Neural progenitor cell (in vitro differentiated cells): ENCODE data around the gene MTNR1A. TPM values are rescaled to one million over a fixed set of nuclear protein-coding genes. Genes with fewer than 3 reads are reported as not detected.

Experiments used
- DNase-seq: peaks from one replicate; pipeline ENCODE4 v3.0.0-alpha.2; 2016; ENCODE audit warnings: low spot score
- H2AFZ ChIP-seq: fragments of 200-600 bp; sonication (generic); replicated peaks from 2 replicates; pipeline ENCODE4 v1.6.1; 2016; ENCODE audit warnings: antibody characterized with exemption
- H3F3A ChIP-seq: fragments of 200-600 bp; sonication (generic); 2 replicates; pipeline ENCODE4 v1.6.1; 2016; ENCODE audit warnings: antibody characterized with exemption, low read depth
- H3K27ac ChIP-seq: fragments of 200-600 bp; sonication (generic); 2 replicates; pipeline ENCODE4 v1.5.1; 2016; ENCODE audit warnings: mild to moderate bottlenecking
- H3K27me3 ChIP-seq: fragments of 200-600 bp; sonication (generic); 2 replicates; pipeline ENCODE4 v1.6.1; 2016; ENCODE audit warnings: mild to moderate bottlenecking, moderate library complexity
- H3K36me3 ChIP-seq: fragments of 200-600 bp; sonication (generic); 2 replicates; pipeline ENCODE4 v1.5.1; 2016
- H3K4me1 ChIP-seq: fragments of 200-600 bp; sonication (generic); 2 replicates; pipeline ENCODE4 v1.6.1; 2016; ENCODE audit warnings: mixed run types
- H3K4me2 ChIP-seq: fragments of 200-600 bp; sonication (generic); 2 replicates; pipeline ENCODE4 v1.6.1; 2016
- H3K4me3 ChIP-seq: fragments of 200-600 bp; sonication (generic); 2 replicates; pipeline ENCODE4 v1.5.1; 2016
- H3K79me2 ChIP-seq: fragments of 200-600 bp; sonication (generic); 2 replicates; pipeline ENCODE4 v1.6.1; 2016; ENCODE audit warnings: low read depth
- H3K9ac ChIP-seq: fragments of 200-600 bp; sonication (generic); 2 replicates; pipeline ENCODE4 v1.6.1; 2016
- H3K9me3 ChIP-seq: fragments of 200-600 bp; sonication (generic); 2 replicates; pipeline ENCODE4 v1.5.1; 2016; ENCODE audit warnings: low read depth
- H4K20me1 ChIP-seq: fragments of 200-600 bp; sonication (generic); 2 replicates; pipeline ENCODE4 v1.6.1; 2016; ENCODE audit warnings: low read depth
- H3K27ac Mint-ChIP-seq: 3 replicates; pipeline ENCODE4 v1.8.0; 2021; ENCODE audit warnings: mixed read lengths
- H3K27me3 Mint-ChIP-seq: 2 replicates; pipeline ENCODE4 v1.8.0; 2022; ENCODE audit warnings: low read depth, mild to moderate bottlenecking, inconsistent platforms, moderate library complexity, mixed read lengths; ENCODE audit not compliant: insufficient read depth
- H3K36me3 Mint-ChIP-seq: 3 replicates; pipeline ENCODE4 v1.8.0; 2021; ENCODE audit warnings: mixed read lengths
- H3K4me1 Mint-ChIP-seq: 3 replicates; pipeline ENCODE4 v1.8.0; 2021; ENCODE audit warnings: mixed read lengths
- H3K4me3 Mint-ChIP-seq: 3 replicates; pipeline ENCODE4 v1.8.0; 2021; ENCODE audit warnings: mild to moderate bottlenecking, moderate library complexity, mixed read lengths
- H3K9me3 Mint-ChIP-seq: 3 replicates; pipeline ENCODE4 v1.8.0; 2020; ENCODE audit warnings: mixed read lengths
- EZH2 ChIP-seq: fragments of 200-600 bp; sonication (generic); IDR thresholded peaks from 2 replicates; pipeline ENCODE4 v1.6.1; 2017; ENCODE audit warnings: antibody characterized with exemption, mild to moderate bottlenecking, moderate library complexity
- EZH2phosphoT487 ChIP-seq: fragments of 200-600 bp; sonication (generic); IDR thresholded peaks from 2 replicates; pipeline ENCODE4 v1.6.1; 2017; ENCODE audit warnings: antibody characterized with exemption
- total RNA-seq: library from RNA; depleted of rRNA; stranded (reverse); fragments of >200 nt; gene quantifications from 2 replicates; pipeline ENCODE4 v1.2.3, GENCODE V29; 2015; ENCODE audit warnings: low replicate concordance
- TF ChIP-seq, protein P1 (sequence below): fragments of 200-600 bp; sonication (generic); IDR thresholded peaks from 2 replicates; pipeline ENCODE4 v1.5.1; 2017; ENCODE audit warnings: antibody characterized with exemption, mild to moderate bottlenecking

Gene MTNR1A
- total RNA-seq, 1 donor from 2014 or later = 0.43 TPM

DNA sequence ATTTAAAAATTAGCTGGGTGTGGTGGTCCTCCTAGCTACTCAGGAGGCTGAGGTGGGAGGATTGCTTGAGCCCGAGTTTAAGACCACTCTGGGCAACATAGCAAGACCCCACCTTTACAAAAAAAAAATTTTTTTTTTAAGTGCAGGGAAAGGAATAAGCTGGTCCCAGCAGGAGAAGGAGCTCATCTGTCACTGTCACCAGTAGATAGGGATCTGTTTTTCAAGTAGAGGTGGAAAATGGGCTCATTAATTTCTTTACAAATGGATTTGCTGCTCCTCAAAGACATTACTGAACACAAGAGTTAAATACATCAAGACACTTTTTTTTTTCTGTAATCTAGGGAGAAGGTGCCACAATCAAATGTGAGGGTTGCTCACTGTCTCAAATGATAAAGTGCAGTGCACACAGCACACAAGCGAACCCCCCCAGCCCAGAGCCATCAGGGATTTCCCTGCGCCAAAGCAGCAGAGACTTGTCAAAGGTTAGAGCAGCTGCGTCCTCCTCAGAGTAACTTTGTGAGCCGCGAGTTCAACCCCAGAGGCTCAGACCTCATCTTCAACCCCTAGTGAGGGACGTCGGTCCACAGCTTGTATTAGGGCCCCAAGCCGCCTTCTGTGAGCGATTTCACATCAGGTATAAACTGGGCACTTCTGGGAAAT, 14.3 kb upstream of the MTNR1A start:
- H3K9me3 ChIP-seq = no peaks in the 10 kb centered on the region
- H3K9me3 Mint-ChIP-seq = no peaks in the 10 kb centered on the region
- H3K4me2 ChIP-seq = no peak overlapping the region
- H3K4me1 Mint-ChIP-seq = peaks cover 18% of the 10 kb centered on the region
- H3K36me3 Mint-ChIP-seq = no peaks in the 10 kb centered on the region
- H3K9ac ChIP-seq = no peak overlapping the region
- no peaks in the 10 kb centered on the region for H3K79me2 ChIP-seq
- H3K4me3 ChIP-seq = no peak overlapping the region
- H3K4me1 ChIP-seq = peaks cover 3% of the 10 kb centered on the region
- peaks cover 6% of the 10 kb centered on the region for H3K27me3 Mint-ChIP-seq
- no peaks in the 10 kb centered on the region for H3F3A ChIP-seq
- no peak for TF ChIP-seq EZH2phosphoT487
- TF ChIP-seq EZH2 = no peak
- TF ChIP-seq, protein P1, sequence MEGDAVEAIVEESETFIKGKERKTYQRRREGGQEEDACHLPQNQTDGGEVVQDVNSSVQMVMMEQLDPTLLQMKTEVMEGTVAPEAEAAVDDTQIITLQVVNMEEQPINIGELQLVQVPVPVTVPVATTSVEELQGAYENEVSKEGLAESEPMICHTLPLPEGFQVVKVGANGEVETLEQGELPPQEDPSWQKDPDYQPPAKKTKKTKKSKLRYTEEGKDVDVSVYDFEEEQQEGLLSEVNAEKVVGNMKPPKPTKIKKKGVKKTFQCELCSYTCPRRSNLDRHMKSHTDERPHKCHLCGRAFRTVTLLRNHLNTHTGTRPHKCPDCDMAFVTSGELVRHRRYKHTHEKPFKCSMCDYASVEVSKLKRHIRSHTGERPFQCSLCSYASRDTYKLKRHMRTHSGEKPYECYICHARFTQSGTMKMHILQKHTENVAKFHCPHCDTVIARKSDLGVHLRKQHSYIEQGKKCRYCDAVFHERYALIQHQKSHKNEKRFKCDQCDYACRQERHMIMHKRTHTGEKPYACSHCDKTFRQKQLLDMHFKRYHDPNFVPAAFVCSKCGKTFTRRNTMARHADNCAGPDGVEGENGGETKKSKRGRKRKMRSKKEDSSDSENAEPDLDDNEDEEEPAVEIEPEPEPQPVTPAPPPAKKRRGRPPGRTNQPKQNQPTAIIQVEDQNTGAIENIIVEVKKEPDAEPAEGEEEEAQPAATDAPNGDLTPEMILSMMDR = no peak
- no peaks in the 10 kb centered on the region for H3K27me3 ChIP-seq
- no peaks in the 10 kb centered on the region for H4K20me1 ChIP-seq
- H3K4me3 Mint-ChIP-seq = no peak overlapping the region
- DNase-seq = no peak
- peak overlapping the region; percentile 53 for H3K27ac Mint-ChIP-seq
- H3K36me3 ChIP-seq = no peaks in the 10 kb centered on the region
- H2AFZ ChIP-seq = no peak overlapping the region
- H3K27ac ChIP-seq = no peak overlapping the region

DNA sequence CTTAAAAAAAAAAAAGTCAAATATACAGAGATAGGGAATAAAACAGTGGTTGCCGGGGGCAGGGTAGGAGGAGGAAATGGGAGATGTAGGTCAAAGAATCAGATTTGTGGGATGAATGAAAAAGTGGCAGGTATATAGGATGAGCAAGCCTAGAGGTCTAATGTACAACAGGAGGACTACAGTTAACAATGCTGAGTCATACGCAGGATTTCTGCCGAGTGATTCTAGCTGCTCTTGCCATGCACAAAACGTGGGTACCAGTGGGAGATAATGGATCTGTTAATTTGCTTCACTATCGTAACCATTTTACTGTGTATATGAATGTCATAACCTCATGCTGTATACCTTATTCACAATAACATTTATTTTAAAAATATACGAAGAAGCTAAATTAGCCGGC, 10.7 kb upstream of the MTNR1A start:
- H3F3A ChIP-seq = no peaks in the 10 kb centered on the region
- TF ChIP-seq EZH2phosphoT487 (no peak), EZH2 (no peak)
- TF ChIP-seq, protein P1 = no peak
- H3K9me3 Mint-ChIP-seq = no peaks in the 10 kb centered on the region
- no peak for DNase-seq
- H3K27ac ChIP-seq = no peak overlapping the region
- H3K4me2 ChIP-seq = no peak overlapping the region
- no peak overlapping the region for H2AFZ ChIP-seq
- no peaks in the 10 kb centered on the region for H3K36me3 ChIP-seq
- no peaks in the 10 kb centered on the region for H3K27me3 ChIP-seq
- no peaks in the 10 kb centered on the region for H3K9me3 ChIP-seq
- peaks cover 3% of the 10 kb centered on the region for H3K4me1 ChIP-seq
- H3K36me3 Mint-ChIP-seq = no peaks in the 10 kb centered on the region
- no peak overlapping the region for H3K27ac Mint-ChIP-seq
- H3K4me1 Mint-ChIP-seq = peaks cover 13% of the 10 kb centered on the region
- peaks cover 3% of the 10 kb centered on the region for H3K27me3 Mint-ChIP-seq
- no peaks in the 10 kb centered on the region for H4K20me1 ChIP-seq
- H3K79me2 ChIP-seq = no peaks in the 10 kb centered on the region
- H3K4me3 ChIP-seq = no peak overlapping the region
- H3K4me3 Mint-ChIP-seq = no peak overlapping the region
- H3K9ac ChIP-seq = no peak overlapping the region

DNA sequence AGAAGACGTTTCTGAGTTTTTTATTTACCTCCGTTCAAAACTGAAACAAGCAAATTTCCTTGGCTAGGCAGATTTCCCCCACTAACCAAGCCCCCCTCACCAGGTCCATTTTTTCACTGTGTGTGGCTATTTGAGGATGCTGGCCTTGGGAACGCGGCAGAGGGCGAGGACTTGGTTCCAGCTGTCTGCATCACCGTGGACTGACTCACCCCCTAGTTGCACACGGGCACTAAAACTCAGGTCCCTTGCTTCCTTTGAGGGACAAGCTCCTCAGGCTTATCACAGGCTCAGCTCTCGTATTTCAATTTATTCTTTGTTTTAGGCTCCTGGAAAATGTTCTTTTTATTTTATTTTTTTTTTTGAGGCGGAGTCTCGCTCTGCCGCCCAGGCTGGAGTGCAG, 8.4 kb upstream of the MTNR1A start:
- Mint-ChIP-seq H3K27ac (no peak overlapping the region), H3K4me1 (no peaks in the 10 kb centered on the region), H3K27me3 (no peaks in the 10 kb centered on the region), H3K9me3 (peaks cover 5% of the 10 kb centered on the region), H3K4me3 (no peak overlapping the region), H3K36me3 (no peaks in the 10 kb centered on the region)
- H3K36me3 ChIP-seq = no peaks in the 10 kb centered on the region
- no peak overlapping the region for H3K4me3 ChIP-seq
- H3K4me1 ChIP-seq = no peaks in the 10 kb centered on the region
- H3K9me3 ChIP-seq = no peaks in the 10 kb centered on the region
- no peaks in the 10 kb centered on the region for H3K27me3 ChIP-seq
- no peak for TF ChIP-seq EZH2
- TF ChIP-seq, protein P1 = no peak
- TF ChIP-seq EZH2phosphoT487 = no peak
- no peaks in the 10 kb centered on the region for H4K20me1 ChIP-seq
- no peak overlapping the region for H3K27ac ChIP-seq
- H3K9ac ChIP-seq = no peak overlapping the region
- no peak overlapping the region for H3K4me2 ChIP-seq
- no peaks in the 10 kb centered on the region for H3K79me2 ChIP-seq
- no peaks in the 10 kb centered on the region for H3F3A ChIP-seq
- no peak for DNase-seq
- H2AFZ ChIP-seq = no peak overlapping the region
